ENCODE measurements around the gene COL13A1.

Gene COL13A1

DNA sequence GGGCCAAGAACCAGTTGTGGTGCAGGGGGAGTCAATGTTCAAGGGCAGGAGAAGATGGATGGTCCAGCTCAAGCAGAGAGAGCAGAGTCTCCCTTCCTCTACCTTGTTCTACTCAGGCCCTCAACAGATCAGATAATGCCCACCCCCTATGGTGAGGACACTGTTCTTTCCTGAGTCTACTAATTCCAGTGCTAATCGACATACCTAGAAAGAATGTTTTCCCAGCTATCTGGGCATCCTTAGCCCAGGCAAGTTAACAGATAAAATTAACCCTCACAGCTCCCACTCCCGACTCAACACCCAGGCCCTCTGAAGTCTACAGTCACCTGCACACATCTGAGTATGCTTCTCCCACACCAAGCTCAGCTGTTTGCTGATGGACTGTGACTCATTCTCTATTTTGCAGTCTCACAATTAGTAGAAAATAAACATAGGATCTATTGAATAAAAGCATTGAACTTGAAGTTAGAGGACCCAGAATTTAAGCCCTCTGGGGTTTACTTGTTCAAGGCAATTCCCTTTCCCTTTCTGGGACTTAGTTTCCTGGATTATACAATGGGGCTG is 17.1 kb downstream of the COL13A1 start:
- Histone ChIP-seq H2AFZ (ENCODE audit: low read length) (no peak overlapping the region), H3K4me2 (ENCODE audit: low read length) (no peak overlapping the region), H3K27ac (ENCODE audit: low read depth, low read length, poor library complexity, severe bottlenecking) (no peak overlapping the region), H4K20me1 (ENCODE audit: insufficient read depth, low read length) (no peaks in the 10 kb centered on the region), H3K4me1 (ENCODE audit: insufficient read depth, low read length, severe bottlenecking) (no peaks in the 10 kb centered on the region), H3K9me3 (ENCODE audit: low read length) (no peaks in the 10 kb centered on the region), H3K9ac (ENCODE audit: low read length) (no peak overlapping the region), H3K27me3 (ENCODE audit: insufficient read depth, low read length) (peaks cover 4% of the 10 kb centered on the region), H3K9me2 (ENCODE audit: low read depth, low read length) (no peaks in the 10 kb centered on the region), H3K4me3 (ENCODE audit: low read depth, low read length, poor library complexity, severe bottlenecking) (no peak overlapping the region), H3F3A (ENCODE audit: insufficient read depth, low read length) (no peaks in the 10 kb centered on the region), H3K79me2 (ENCODE audit: insufficient read depth, low read length) (no peaks in the 10 kb centered on the region), H3K36me3 (ENCODE audit: insufficient read depth, low read length) (no peaks in the 10 kb centered on the region)
- no peak for TF ChIP-seq EZH2 (IDR thresholded peaks at IDR 0.05; ENCODE audit: borderline replicate concordance, low read length)
- TF ChIP-seq, protein P1, sequence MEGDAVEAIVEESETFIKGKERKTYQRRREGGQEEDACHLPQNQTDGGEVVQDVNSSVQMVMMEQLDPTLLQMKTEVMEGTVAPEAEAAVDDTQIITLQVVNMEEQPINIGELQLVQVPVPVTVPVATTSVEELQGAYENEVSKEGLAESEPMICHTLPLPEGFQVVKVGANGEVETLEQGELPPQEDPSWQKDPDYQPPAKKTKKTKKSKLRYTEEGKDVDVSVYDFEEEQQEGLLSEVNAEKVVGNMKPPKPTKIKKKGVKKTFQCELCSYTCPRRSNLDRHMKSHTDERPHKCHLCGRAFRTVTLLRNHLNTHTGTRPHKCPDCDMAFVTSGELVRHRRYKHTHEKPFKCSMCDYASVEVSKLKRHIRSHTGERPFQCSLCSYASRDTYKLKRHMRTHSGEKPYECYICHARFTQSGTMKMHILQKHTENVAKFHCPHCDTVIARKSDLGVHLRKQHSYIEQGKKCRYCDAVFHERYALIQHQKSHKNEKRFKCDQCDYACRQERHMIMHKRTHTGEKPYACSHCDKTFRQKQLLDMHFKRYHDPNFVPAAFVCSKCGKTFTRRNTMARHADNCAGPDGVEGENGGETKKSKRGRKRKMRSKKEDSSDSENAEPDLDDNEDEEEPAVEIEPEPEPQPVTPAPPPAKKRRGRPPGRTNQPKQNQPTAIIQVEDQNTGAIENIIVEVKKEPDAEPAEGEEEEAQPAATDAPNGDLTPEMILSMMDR (IDR thresholded peaks at IDR 0.05; ENCODE audit: low read length): no peak

DNA sequence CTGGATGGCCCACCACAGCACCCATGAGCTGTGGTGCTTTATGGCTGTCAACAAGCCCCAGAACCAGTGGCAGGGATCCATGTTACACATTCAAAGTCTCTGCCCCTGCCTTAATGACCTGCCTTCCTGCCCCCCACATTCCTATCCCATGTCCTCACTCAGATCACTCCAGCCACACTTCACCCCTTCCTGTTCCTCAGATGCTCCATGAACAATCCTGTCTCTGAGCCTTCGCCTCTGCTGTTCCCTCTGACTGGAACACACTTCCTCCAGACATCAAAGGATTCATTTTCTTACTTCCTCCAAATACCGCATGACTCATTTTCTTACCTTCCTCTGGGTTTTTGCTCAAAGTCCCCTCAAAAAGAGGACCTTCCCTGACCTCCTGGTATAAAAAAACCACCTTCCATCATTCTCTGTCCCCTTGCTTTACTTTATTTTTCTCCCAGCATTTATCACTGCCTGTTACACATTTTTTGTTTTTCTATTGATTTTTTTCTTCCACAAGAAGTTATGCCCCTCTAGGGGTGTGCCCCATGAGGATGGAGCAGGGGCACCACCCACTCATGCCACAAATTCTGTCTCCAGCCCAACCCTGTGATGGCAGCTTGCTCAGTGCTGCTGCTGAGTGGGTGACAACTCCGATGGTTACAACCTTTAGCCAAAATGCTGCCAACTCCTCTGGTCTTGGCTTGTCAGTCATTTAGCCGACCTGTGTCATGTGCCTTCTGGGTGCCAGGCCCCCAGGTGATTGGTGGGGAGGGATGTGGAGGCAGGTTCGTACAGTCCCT is 18.2 kb downstream of the COL13A1 start:
- no peak overlapping the region for H2AFZ ChIP-seq (ENCODE audit: low read length)
- peaks cover 4% of the 10 kb centered on the region; the same call in 1 of the 2 replicates for H3K27me3 ChIP-seq (ENCODE audit: insufficient read depth, low read length)
- TF ChIP-seq, protein P1 (IDR thresholded peaks at IDR 0.05; ENCODE audit: low read length): no peak
- TF ChIP-seq EZH2 (IDR thresholded peaks at IDR 0.05; ENCODE audit: borderline replicate concordance, low read length): no peak
- no peaks in the 10 kb centered on the region for H3F3A ChIP-seq (ENCODE audit: insufficient read depth, low read length)
- no peaks in the 10 kb centered on the region for H3K79me2 ChIP-seq (ENCODE audit: insufficient read depth, low read length)
- H3K4me1 ChIP-seq (ENCODE audit: insufficient read depth, low read length, severe bottlenecking): no peaks in the 10 kb centered on the region
- no peak overlapping the region for H3K9ac ChIP-seq (ENCODE audit: low read length)
- no peak overlapping the region for H3K4me2 ChIP-seq (ENCODE audit: low read length)
- H3K9me3 ChIP-seq (ENCODE audit: low read length): no peaks in the 10 kb centered on the region
- H3K9me2 ChIP-seq (ENCODE audit: low read depth, low read length): no peaks in the 10 kb centered on the region
- no peaks in the 10 kb centered on the region for H4K20me1 ChIP-seq (ENCODE audit: insufficient read depth, low read length)
- H3K4me3 ChIP-seq (ENCODE audit: low read depth, low read length, poor library complexity, severe bottlenecking): no peak overlapping the region
- H3K36me3 ChIP-seq (ENCODE audit: insufficient read depth, low read length): no peaks in the 10 kb centered on the region
- H3K27ac ChIP-seq (ENCODE audit: low read depth, low read length, poor library complexity, severe bottlenecking): no peak overlapping the region

DNA sequence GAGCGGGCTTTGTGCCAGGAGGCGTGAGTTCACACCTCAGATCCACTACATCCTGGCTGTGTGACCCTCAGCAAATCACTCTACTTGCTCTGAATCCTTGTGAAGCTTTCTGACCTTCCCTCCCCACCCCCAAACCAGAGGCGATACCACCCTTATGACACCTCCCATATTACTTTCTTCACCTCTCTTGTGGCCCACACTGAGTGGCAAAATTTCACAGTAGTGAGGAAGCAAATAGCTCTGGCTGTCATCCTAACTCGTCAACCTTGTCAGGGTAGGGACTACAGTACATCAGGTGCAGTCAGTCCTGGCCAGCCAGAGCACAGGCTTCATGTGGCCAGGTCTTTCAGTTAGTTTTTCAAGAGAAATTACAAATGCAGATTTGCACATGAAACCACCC is 19.1 kb downstream of the COL13A1 start:
- H3K79me2 ChIP-seq (ENCODE audit: insufficient read depth, low read length): no peaks in the 10 kb centered on the region
- peaks cover 4% of the 10 kb centered on the region; the same call in 1 of the 2 replicates for H3K27me3 ChIP-seq (ENCODE audit: insufficient read depth, low read length)
- H3K9ac ChIP-seq (ENCODE audit: low read length): no peak overlapping the region
- H3K27ac ChIP-seq (ENCODE audit: low read depth, low read length, poor library complexity, severe bottlenecking): no peak overlapping the region
- H3K4me1 ChIP-seq (ENCODE audit: insufficient read depth, low read length, severe bottlenecking): no peaks in the 10 kb centered on the region
- H3F3A ChIP-seq (ENCODE audit: insufficient read depth, low read length): no peaks in the 10 kb centered on the region
- no peak overlapping the region for H2AFZ ChIP-seq (ENCODE audit: low read length)
- no peak overlapping the region for H3K4me3 ChIP-seq (ENCODE audit: low read depth, low read length, poor library complexity, severe bottlenecking)
- H3K4me2 ChIP-seq (ENCODE audit: low read length): no peak overlapping the region
- no peaks in the 10 kb centered on the region for H3K9me2 ChIP-seq (ENCODE audit: low read depth, low read length)
- no peaks in the 10 kb centered on the region for H3K36me3 ChIP-seq (ENCODE audit: insufficient read depth, low read length)
- H3K9me3 ChIP-seq (ENCODE audit: low read length): no peaks in the 10 kb centered on the region
- no peak for TF ChIP-seq EZH2 (IDR thresholded peaks at IDR 0.05; ENCODE audit: borderline replicate concordance, low read length)
- TF ChIP-seq, protein P1 (IDR thresholded peaks at IDR 0.05; ENCODE audit: low read length): no peak
- H4K20me1 ChIP-seq (ENCODE audit: insufficient read depth, low read length): no peaks in the 10 kb centered on the region
